GM12878 (cell line): ENCODE measurements around the gene GAGE12J. TPM values are rescaled to one million over a fixed set of nuclear protein-coding genes. Genes with fewer than 3 reads are reported as not detected.

Source experiments
- ATAC-seq: fragments of 200-7000 bp; cut with Tn5 transposase; 3 replicates; pipeline ENCODE4 v1.9.1; 2020; ENCODE audit warnings: mild to moderate bottlenecking, moderate library complexity
- BruUV-seq: library from RNA; stranded (reverse); fragments of 400-500 nt; replicated peaks from 2 replicates; lab custom pipeline; 2021; lab: Mats Ljungman, UMichigan
- CTCF ChIA-PET: fragments of 300-600 bp; sonication (Branson Sonifier 250); formaldehyde crosslinking; extraction: SDS; loops from one replicate; lab custom pipeline; 2021; ENCODE audit warnings: inconsistent platforms; lab: Yijun Ruan, JAX
- POLR2A ChIA-PET: fragments of 350-600 bp; formaldehyde crosslinking; extraction: SDS; loops from one replicate; lab custom pipeline; 2021; ENCODE audit warnings: inconsistent platforms; lab: Charles Lee
- RAD21 ChIA-PET: fragments of 300-600 bp; sonication (Branson Sonifier 250); formaldehyde crosslinking; loops from one replicate; lab custom pipeline; 2023; ENCODE audit warnings: antibody characterized with exemption; ENCODE audit not compliant: unreplicated experiment; lab: Charles Lee
- SMC1A ChIA-PET: fragments of 300-600 bp; sonication (Branson Sonifier 250); formaldehyde crosslinking; loops from one replicate; lab custom pipeline; 2023; ENCODE audit not compliant: unreplicated experiment, uncharacterized antibody; lab: Charles Lee
- DNase-seq: peaks from one replicate; pipeline ENCODE4 v3.0.0-alpha.2; 2011; ENCODE audit warnings: low read depth, low spot score
- FAIRE-seq: peaks from 3 replicates; lab custom pipeline; 2011; peaks lifted over from hg19 to GRCh38; lab: Jason Lieb, UNC
- H2AFZ ChIP-seq: 2 replicates; pipeline ENCODE4 v1.6.0; 2011; ENCODE audit warnings: low read depth, low read length, control low read depth; ENCODE audit not compliant: control insufficient read depth
- H3K27ac ChIP-seq: 2 replicates; pipeline ENCODE4 v1.5.1; 2011; ENCODE audit warnings: control low read depth; ENCODE audit not compliant: control insufficient read depth, insufficient read depth
- H3K27me3 ChIP-seq, 2 experiments: replicated peaks in 1 of 2; 2 replicates each; pipeline versions ENCODE4 v1.6.0 to v1.6.1; 2011; ENCODE audit warnings: low read length in 1 of 2; ENCODE audit not compliant: control insufficient read depth in 2 of 2, insufficient read depth in 2 of 2
- H3K36me3 ChIP-seq, 2 experiments: 2 replicates each; pipeline ENCODE4 v1.5.1; 2011; ENCODE audit warnings: low read length in 1 of 2; ENCODE audit not compliant: control insufficient read depth in 2 of 2, insufficient read depth in 2 of 2
- H3K4me1 ChIP-seq: 2 replicates; pipeline ENCODE4 v1.6.1; 2011; ENCODE audit warnings: mild to moderate bottlenecking, low read length, moderate library complexity, mixed read lengths; ENCODE audit not compliant: control insufficient read depth, insufficient read depth
- H3K4me2 ChIP-seq: 2 replicates; pipeline ENCODE4 v1.6.0; 2011; ENCODE audit warnings: control low read depth; ENCODE audit not compliant: control insufficient read depth, insufficient read depth
- H3K4me3 ChIP-seq: fragments of 200-600 bp; sonication (generic); 2 replicates; pipeline ENCODE4 v1.5.1; 2016
- H3K79me2 ChIP-seq: 2 replicates; pipeline ENCODE4 v1.6.0; 2011; ENCODE audit warnings: low read length; ENCODE audit not compliant: control insufficient read depth, insufficient read depth
- H3K9ac ChIP-seq: 2 replicates; pipeline ENCODE4 v1.8.0; 2011; ENCODE audit warnings: low read length, control low read depth, mixed read lengths; ENCODE audit not compliant: control insufficient read depth, insufficient read depth
- H3K9me3 ChIP-seq: replicated peaks from 3 replicates; pipeline ENCODE4 v1.5.1; 2011; ENCODE audit warnings: mild to moderate bottlenecking, low read length; ENCODE audit not compliant: control insufficient read depth, insufficient read depth
- H4K20me1 ChIP-seq: 2 replicates; pipeline ENCODE4 v1.6.0; 2011; ENCODE audit not compliant: control insufficient read depth, insufficient read depth
- EED ChIP-seq: sonication (generic); IDR thresholded peaks from 2 replicates; pipeline ENCODE4 v1.6.1; 2016; ENCODE audit warnings: antibody characterized with exemption, low read depth
- EZH2 ChIP-seq: IDR thresholded peaks from 2 replicates; pipeline ENCODE4 v1.6.1; 2012; ENCODE audit warnings: low read depth, mild to moderate bottlenecking, control low read depth, inconsistent platforms, low read length, borderline replicate concordance; ENCODE audit not compliant: control insufficient read depth
- KDM1A ChIP-seq: fragments of 200-600 bp; sonication (generic); IDR thresholded peaks from 2 replicates; pipeline ENCODE4 v1.6.1; 2016; ENCODE audit warnings: borderline replicate concordance
- LARP7 ChIP-seq: fragments of 450-650 bp; IDR thresholded peaks from 2 replicates; pipeline ENCODE4 v1.6.1; 2017; ENCODE audit warnings: mild to moderate bottlenecking
- MTA2 ChIP-seq: fragments of 450-650 bp; IDR thresholded peaks from 2 replicates; pipeline ENCODE4 v1.6.1; 2016; ENCODE audit warnings: low read depth, mild to moderate bottlenecking, moderate library complexity
- MYB ChIP-seq: fragments of 150-350 bp; IDR thresholded peaks from 2 replicates; pipeline ENCODE4 v1.6.1; 2014; ENCODE audit warnings: mild to moderate bottlenecking, low read depth, low read length, borderline replicate concordance
- PAX8 ChIP-seq: fragments of 450-650 bp; IDR thresholded peaks from 2 replicates; pipeline ENCODE4 v1.6.1; 2017; ENCODE audit warnings: mild to moderate bottlenecking, moderate library complexity
- PML ChIP-seq: IDR thresholded peaks from 2 replicates; pipeline ENCODE4 v1.6.1; 2012; ENCODE audit warnings: low read length, inconsistent platforms
- RELA ChIP-seq: fragments of 450-650 bp; IDR thresholded peaks from 2 replicates; pipeline ENCODE4 v1.8.0; 2014; ENCODE audit warnings: borderline replicate concordance; ENCODE audit not compliant: partially characterized antibody
- SUZ12 ChIP-seq: fragments of 200-600 bp; sonication (generic); IDR thresholded peaks from one replicate; pipeline ENCODE4 v1.6.1; 2018; ENCODE audit warnings: antibody characterized with exemption, mild to moderate bottlenecking; ENCODE audit not compliant: unreplicated experiment
- ZNF24 ChIP-seq: fragments of 450-650 bp; IDR thresholded peaks from 2 replicates; pipeline ENCODE4 v1.6.1; 2017; ENCODE audit warnings: antibody characterized with exemption, mild to moderate bottlenecking
- WGBS: methylation state at CpG from one replicate; pipeline ENCODE4 v1.1.6; 2016; ENCODE audit warnings: low lambda C conversion rate; ENCODE audit not compliant: insufficient replicate concordance, insufficient coverage; ENCODE audit errors: missing lambda C conversion rate; 5-methylcytosine and 5-hydroxymethylcytosine counted together
- in situ Hi-C: fragments of 300-500 bp; cut with MboI; formaldehyde crosslinking; loops from 9 replicates; pipeline ENCODE4 v1.14.3; 2018; ENCODE audit warnings: mixed read lengths
- intact Hi-C: fragments of 100-400 bp; cut with micrococcal nuclease; formaldehyde crosslinking; loops from one replicate; pipeline ENCODE4 v1.14.2; 2022; ENCODE audit not compliant: unreplicated experiment
- polyA plus RNA-seq, 11 experiments: library from polyadenylated mRNA; depleted of rRNA in 4 of 11; unstranded in 6 of 11; stranded (reverse) in 5 of 11; fragments of >200 nt; fragmentation: Nextera tagmentation in 4 of 11; fragmentation: Illumina TruSeq in 1 of 11; extraction: Ambion mirVana in 4 of 11; extraction: Trizol in 1 of 11; gene quantifications; 1 replicate in 1 of 11; 2 replicates in 10 of 11; pipeline versions ENCODE4 v1.2.1 to v1.2.3, GENCODE V29; 2011 to 2016; ENCODE audit warnings: inconsistent platforms in 2 of 11, missing spikeins in 2 of 11, low read depth in 1 of 11
- total RNA-seq, 4 experiments: library from RNA; depleted of rRNA in 3 of 4; stranded (reverse); fragments of >200 nt in 3 of 4; fragmentation: Illumina TruSeq in 1 of 4; extraction: Trizol in 1 of 4; gene quantifications; 2 replicates each; pipeline versions ENCODE4 v1.2.1 to v1.2.3, GENCODE V29; 2013 to 2021
- TF ChIP-seq, protein P1 (sequence below): fragments of 450-650 bp; IDR thresholded peaks from 2 replicates; pipeline ENCODE4 v1.6.1; 2018; ENCODE audit warnings: borderline replicate concordance, mild to moderate bottlenecking; ENCODE audit not compliant: partially characterized antibody
- TF ChIP-seq, protein P2 (sequence below): fragments of 450-650 bp; IDR thresholded peaks from 2 replicates; pipeline ENCODE4 v1.6.1; 2017; ENCODE audit warnings: antibody characterized with exemption, mild to moderate bottlenecking, moderate library complexity
- TF ChIP-seq, protein P3 (sequence below): fragments of 150-350 bp; IDR thresholded peaks from 2 replicates; pipeline ENCODE4 v1.6.1; 2016; ENCODE audit warnings: low read depth, low read length
- TF ChIP-seq, protein P4 (sequence below), 3 experiments: IDR thresholded peaks in 2 of 3; conservative IDR thresholded peaks in 1 of 3; 2 replicates each; pipeline ENCODE4 v1.5.1; 2011; ENCODE audit warnings: low read depth in 3 of 3, low read length in 3 of 3, mild to moderate bottlenecking in 3 of 3, control low read depth in 2 of 3, moderate library complexity in 2 of 3, inconsistent platforms in 1 of 3, mixed read lengths in 1 of 3; ENCODE audit not compliant: control insufficient read depth in 2 of 3, insufficient read depth in 1 of 3; ENCODE audit errors: extremely low read depth in 1 of 3

Gene GAGE12J
- total and polyA plus RNA-seq, 10 of the 15 experiments (the other 5 are each of a cell fraction or from before 2014, with no cell fraction given) = not detected

DNA sequence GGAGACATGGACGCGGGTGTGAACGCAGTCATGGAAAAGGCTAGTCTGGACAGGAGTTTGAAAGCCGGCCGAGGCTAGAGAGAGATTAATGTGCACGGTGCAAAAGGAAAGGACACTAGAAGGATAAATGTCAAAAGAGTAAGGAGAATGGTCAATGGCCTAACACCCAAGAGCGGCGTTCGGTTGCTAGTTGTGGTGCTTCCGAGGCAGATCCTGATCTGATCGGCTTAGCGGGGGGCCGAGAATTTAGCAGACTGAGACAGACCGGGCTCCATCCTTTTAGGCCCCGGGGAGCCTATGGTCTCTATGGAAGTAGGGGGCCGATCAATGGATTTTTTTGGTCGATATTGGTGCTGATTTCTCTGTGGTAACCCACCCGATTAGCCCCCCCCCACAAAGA lies 11.5 kb upstream of the GAGE12J start:
- RAD21 ChIA-PET = no interaction called here
- no TSS peak for BruUV-seq
- DNase-seq (no peak), FAIRE-seq (no peak), ATAC-seq (no peak)
- no peak overlapping the region for H3K4me2 ChIP-seq
- no peaks in the 10 kb centered on the region for H3K79me2 ChIP-seq
- CTCF ChIA-PET = no interaction called here
- no peak overlapping the region for H3K9ac ChIP-seq
- H3K27me3 ChIP-seq = no peaks in the 10 kb centered on the region
- H3K4me1 ChIP-seq = peaks cover 5% of the 10 kb centered on the region
- no peaks in the 10 kb centered on the region for H4K20me1 ChIP-seq
- SMC1A ChIA-PET = no interaction called here
- H3K36me3 ChIP-seq = no peaks in the 10 kb centered on the region
- intact Hi-C loops (no loop called here), in situ Hi-C loops (no loop called here)
- no peak overlapping the region for H3K4me3 ChIP-seq
- no peaks in the 10 kb centered on the region for H3K9me3 ChIP-seq
- no peak overlapping the region for H3K27ac ChIP-seq
- no peak overlapping the region for H2AFZ ChIP-seq
- POLR2A ChIA-PET = no interaction called here
- WGBS = 80% methylated on average over 18 of the region's 18 CpGs
- TF ChIP-seq PAX8 (no peak), ZNF24 (no peak), EZH2 (no peak), MYB (no peak), EED (no peak), LARP7 (no peak), SUZ12 (no peak), RELA (no peak), PML (no peak), KDM1A (no peak), MTA2 (no peak)
- TF ChIP-seq, protein P1, sequence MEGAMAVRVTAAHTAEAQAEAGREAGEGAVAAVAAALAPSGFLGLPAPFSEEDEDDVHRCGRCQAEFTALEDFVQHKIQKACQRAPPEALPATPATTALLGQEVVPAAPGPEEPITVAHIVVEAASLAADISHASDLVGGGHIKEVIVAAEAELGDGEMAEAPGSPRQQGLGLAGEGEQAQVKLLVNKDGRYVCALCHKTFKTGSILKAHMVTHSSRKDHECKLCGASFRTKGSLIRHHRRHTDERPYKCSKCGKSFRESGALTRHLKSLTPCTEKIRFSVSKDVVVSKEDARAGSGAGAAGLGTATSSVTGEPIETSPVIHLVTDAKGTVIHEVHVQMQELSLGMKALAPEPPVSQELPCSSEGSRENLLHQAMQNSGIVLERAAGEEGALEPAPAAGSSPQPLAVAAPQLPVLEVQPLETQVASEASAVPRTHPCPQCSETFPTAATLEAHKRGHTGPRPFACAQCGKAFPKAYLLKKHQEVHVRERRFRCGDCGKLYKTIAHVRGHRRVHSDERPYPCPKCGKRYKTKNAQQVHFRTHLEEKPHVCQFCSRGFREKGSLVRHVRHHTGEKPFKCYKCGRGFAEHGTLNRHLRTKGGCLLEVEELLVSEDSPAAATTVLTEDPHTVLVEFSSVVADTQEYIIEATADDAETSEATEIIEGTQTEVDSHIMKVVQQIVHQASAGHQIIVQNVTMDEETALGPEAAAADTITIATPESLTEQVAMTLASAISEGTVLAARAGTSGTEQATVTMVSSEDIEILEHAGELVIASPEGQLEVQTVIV = no peak
- TF ChIP-seq, protein P2, sequence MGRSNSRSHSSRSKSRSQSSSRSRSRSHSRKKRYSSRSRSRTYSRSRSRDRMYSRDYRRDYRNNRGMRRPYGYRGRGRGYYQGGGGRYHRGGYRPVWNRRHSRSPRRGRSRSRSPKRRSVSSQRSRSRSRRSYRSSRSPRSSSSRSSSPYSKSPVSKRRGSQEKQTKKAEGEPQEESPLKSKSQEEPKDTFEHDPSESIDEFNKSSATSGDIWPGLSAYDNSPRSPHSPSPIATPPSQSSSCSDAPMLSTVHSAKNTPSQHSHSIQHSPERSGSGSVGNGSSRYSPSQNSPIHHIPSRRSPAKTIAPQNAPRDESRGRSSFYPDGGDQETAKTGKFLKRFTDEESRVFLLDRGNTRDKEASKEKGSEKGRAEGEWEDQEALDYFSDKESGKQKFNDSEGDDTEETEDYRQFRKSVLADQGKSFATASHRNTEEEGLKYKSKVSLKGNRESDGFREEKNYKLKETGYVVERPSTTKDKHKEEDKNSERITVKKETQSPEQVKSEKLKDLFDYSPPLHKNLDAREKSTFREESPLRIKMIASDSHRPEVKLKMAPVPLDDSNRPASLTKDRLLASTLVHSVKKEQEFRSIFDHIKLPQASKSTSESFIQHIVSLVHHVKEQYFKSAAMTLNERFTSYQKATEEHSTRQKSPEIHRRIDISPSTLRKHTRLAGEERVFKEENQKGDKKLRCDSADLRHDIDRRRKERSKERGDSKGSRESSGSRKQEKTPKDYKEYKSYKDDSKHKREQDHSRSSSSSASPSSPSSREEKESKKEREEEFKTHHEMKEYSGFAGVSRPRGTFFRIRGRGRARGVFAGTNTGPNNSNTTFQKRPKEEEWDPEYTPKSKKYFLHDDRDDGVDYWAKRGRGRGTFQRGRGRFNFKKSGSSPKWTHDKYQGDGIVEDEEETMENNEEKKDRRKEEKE = no peak
- TF ChIP-seq, protein P3, sequence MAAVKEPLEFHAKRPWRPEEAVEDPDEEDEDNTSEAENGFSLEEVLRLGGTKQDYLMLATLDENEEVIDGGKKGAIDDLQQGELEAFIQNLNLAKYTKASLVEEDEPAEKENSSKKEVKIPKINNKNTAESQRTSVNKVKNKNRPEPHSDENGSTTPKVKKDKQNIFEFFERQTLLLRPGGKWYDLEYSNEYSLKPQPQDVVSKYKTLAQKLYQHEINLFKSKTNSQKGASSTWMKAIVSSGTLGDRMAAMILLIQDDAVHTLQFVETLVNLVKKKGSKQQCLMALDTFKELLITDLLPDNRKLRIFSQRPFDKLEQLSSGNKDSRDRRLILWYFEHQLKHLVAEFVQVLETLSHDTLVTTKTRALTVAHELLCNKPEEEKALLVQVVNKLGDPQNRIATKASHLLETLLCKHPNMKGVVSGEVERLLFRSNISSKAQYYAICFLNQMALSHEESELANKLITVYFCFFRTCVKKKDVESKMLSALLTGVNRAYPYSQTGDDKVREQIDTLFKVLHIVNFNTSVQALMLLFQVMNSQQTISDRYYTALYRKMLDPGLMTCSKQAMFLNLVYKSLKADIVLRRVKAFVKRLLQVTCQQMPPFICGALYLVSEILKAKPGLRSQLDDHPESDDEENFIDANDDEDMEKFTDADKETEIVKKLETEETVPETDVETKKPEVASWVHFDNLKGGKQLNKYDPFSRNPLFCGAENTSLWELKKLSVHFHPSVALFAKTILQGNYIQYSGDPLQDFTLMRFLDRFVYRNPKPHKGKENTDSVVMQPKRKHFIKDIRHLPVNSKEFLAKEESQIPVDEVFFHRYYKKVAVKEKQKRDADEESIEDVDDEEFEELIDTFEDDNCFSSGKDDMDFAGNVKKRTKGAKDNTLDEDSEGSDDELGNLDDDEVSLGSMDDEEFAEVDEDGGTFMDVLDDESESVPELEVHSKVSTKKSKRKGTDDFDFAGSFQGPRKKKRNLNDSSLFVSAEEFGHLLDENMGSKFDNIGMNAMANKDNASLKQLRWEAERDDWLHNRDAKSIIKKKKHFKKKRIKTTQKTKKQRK = no peak
- TF ChIP-seq, protein P4, sequence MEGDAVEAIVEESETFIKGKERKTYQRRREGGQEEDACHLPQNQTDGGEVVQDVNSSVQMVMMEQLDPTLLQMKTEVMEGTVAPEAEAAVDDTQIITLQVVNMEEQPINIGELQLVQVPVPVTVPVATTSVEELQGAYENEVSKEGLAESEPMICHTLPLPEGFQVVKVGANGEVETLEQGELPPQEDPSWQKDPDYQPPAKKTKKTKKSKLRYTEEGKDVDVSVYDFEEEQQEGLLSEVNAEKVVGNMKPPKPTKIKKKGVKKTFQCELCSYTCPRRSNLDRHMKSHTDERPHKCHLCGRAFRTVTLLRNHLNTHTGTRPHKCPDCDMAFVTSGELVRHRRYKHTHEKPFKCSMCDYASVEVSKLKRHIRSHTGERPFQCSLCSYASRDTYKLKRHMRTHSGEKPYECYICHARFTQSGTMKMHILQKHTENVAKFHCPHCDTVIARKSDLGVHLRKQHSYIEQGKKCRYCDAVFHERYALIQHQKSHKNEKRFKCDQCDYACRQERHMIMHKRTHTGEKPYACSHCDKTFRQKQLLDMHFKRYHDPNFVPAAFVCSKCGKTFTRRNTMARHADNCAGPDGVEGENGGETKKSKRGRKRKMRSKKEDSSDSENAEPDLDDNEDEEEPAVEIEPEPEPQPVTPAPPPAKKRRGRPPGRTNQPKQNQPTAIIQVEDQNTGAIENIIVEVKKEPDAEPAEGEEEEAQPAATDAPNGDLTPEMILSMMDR (IDR thresholded peaks at IDR 0.05 in 2 of 3, conservative IDR thresholded peaks at IDR 0.05 in 1 of 3; ENCODE audit: control insufficient read depth in 2 of 3, extremely low read depth in 1 of 3, insufficient read depth in 1 of 3, low read depth in 3 of 3, low read length in 3 of 3) = no peak
